Measurements from ENCODE around the gene PLCB4.

DNA sequence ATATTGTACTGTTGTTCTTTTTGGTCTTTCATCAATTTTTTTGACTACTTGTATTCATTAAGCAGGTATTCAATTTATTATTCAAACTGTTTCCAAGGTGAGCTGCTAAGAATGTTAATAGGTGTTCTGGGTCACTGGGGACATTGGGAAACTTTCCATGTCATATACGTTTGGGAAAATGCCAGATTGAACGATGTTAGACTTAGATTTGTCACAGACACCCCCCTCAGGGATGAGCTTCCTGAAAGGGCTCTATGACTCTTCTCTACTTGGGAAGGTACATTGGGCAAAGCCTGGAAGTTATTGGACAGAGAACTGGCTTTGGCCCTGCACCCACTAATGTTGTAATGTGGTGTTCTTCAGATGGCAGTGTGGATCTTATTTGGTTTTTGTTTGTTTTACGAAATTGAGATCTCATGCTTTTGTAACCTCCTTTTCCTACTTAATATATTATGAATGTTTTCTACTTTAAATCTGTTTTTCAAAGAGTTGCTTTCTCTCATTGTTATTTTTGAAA is 42.1 kb downstream of the PLCB4 start:
- no peak for TF ChIP-seq EZH2 (IDR thresholded peaks at IDR 0.05; ENCODE audit: borderline replicate concordance, low read length)
- TF ChIP-seq, protein P1, sequence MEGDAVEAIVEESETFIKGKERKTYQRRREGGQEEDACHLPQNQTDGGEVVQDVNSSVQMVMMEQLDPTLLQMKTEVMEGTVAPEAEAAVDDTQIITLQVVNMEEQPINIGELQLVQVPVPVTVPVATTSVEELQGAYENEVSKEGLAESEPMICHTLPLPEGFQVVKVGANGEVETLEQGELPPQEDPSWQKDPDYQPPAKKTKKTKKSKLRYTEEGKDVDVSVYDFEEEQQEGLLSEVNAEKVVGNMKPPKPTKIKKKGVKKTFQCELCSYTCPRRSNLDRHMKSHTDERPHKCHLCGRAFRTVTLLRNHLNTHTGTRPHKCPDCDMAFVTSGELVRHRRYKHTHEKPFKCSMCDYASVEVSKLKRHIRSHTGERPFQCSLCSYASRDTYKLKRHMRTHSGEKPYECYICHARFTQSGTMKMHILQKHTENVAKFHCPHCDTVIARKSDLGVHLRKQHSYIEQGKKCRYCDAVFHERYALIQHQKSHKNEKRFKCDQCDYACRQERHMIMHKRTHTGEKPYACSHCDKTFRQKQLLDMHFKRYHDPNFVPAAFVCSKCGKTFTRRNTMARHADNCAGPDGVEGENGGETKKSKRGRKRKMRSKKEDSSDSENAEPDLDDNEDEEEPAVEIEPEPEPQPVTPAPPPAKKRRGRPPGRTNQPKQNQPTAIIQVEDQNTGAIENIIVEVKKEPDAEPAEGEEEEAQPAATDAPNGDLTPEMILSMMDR (conservative IDR thresholded peaks at IDR 0.05 in 1 of 2, IDR thresholded peaks at IDR 0.05 in 1 of 2; ENCODE audit: extremely low read depth in 1 of 2, insufficient read depth in 1 of 2, low read depth in 1 of 2, low read length in 2 of 2) = no peak
